H1 (cell line): ENCODE data around the gene SOST. TPM values are rescaled to one million over a fixed set of nuclear protein-coding genes. Genes with fewer than 3 reads are reported as not detected.

Experiments
- CTCF ChIA-PET: fragments of 300-600 bp; sonication (Branson Sonifier 250); formaldehyde crosslinking; loops from one replicate; lab custom pipeline; 2021; ENCODE audit not compliant: partially characterized antibody; lab: Charles Lee
- POLR2A ChIA-PET: fragments of 300-600 bp; sonication (Branson Sonifier 250); formaldehyde crosslinking; loops from one replicate; lab custom pipeline; 2021; ENCODE audit warnings: inconsistent platforms; ENCODE audit not compliant: partially characterized antibody; lab: Charles Lee
- DNase-seq, 2 experiments: peaks; one replicate each; pipeline versions ENCODE4 v3.0.0 to v3.0.0-alpha.2; 2010 to 2022; ENCODE audit warnings: low spot score in 2 of 2, low read depth in 1 of 2, mixed read lengths in 1 of 2
- FAIRE-seq: peaks from 2 replicates; lab custom pipeline; 2011; peaks lifted over from hg19 to GRCh38; lab: Jason Lieb, UNC
- H2AFZ ChIP-seq: 2 replicates; pipeline ENCODE4 v1.8.1; 2012; ENCODE audit warnings: low read length, inconsistent platforms
- H2AK5ac ChIP-seq: 2 replicates; pipeline ENCODE4 v1.6.1; 2013; ENCODE audit warnings: low read depth, low read length
- H2BK120ac ChIP-seq: replicated peaks from 2 replicates; pipeline ENCODE3; 2013; ENCODE audit warnings: low read depth, low read length, inconsistent platforms
- H2BK12ac ChIP-seq: 2 replicates; pipeline ENCODE4 v1.6.1; 2013; ENCODE audit warnings: low read depth, low read length
- H2BK15ac ChIP-seq: 2 replicates; pipeline ENCODE4 v1.6.1; 2013; ENCODE audit warnings: low read length
- H2BK20ac ChIP-seq: 2 replicates; pipeline ENCODE4 v1.6.1; 2013; ENCODE audit warnings: low read length
- H2BK5ac ChIP-seq: 2 replicates; pipeline ENCODE4 v1.6.1; 2013; ENCODE audit warnings: low read depth, low read length
- H3K14ac ChIP-seq: 2 replicates; pipeline ENCODE4 v1.6.1; 2013; ENCODE audit warnings: inconsistent platforms; ENCODE audit not compliant: insufficient read length
- H3K18ac ChIP-seq: 2 replicates; pipeline ENCODE4 v1.6.1; 2013; ENCODE audit warnings: low read length; ENCODE audit errors: extremely low read depth
- H3K23ac ChIP-seq: 2 replicates; pipeline ENCODE4 v1.6.1; 2013; ENCODE audit warnings: inconsistent platforms; ENCODE audit not compliant: insufficient read length
- H3K23me2 ChIP-seq: 2 replicates; pipeline ENCODE4 v1.6.1; 2013; ENCODE audit warnings: low read depth, low read length
- H3K27ac ChIP-seq: 2 replicates; pipeline ENCODE4 v1.6.1; 2011; ENCODE audit warnings: low read depth, low read length, inconsistent platforms
- H3K27me3 ChIP-seq, 4 experiments: replicated peaks in 1 of 4; 1 replicate in 1 of 4; 2 replicates in 3 of 4; pipeline versions ENCODE4 v1.6.1 to v1.8.1; 2011 to 2013; ENCODE audit warnings: low read length in 3 of 4, mild to moderate bottlenecking in 3 of 4, inconsistent platforms in 2 of 4, mixed read lengths in 2 of 4, moderate library complexity in 1 of 4; ENCODE audit not compliant: control insufficient read depth in 3 of 4, insufficient read depth in 3 of 4; ENCODE audit errors: extremely low read depth in 1 of 4
- H3K36me3 ChIP-seq, 4 experiments: 2 replicates each; pipeline versions ENCODE4 v1.6.1 to v1.8.1; 2011 to 2013; ENCODE audit warnings: mild to moderate bottlenecking in 4 of 4, low read length in 3 of 4, moderate library complexity in 2 of 4, control low read depth in 1 of 4, inconsistent platforms in 1 of 4; ENCODE audit not compliant: insufficient read depth in 4 of 4, control insufficient read depth in 2 of 4
- H3K4ac ChIP-seq: replicated peaks from 2 replicates; pipeline ENCODE3; 2013; ENCODE audit warnings: low read length, low read depth, mixed read lengths, inconsistent platforms; ENCODE audit not compliant: insufficient read length
- H3K4me1 ChIP-seq, 4 experiments: replicated peaks in 1 of 4; 1 replicate in 1 of 4; 2 replicates in 3 of 4; pipeline versions ENCODE4 v1.6.1 to v1.8.1; 2011 to 2013; ENCODE audit warnings: low read length in 3 of 4, inconsistent platforms in 2 of 4, mixed read lengths in 1 of 4; ENCODE audit not compliant: insufficient read depth in 4 of 4, control insufficient read depth in 3 of 4
- H3K4me2 ChIP-seq, 2 experiments: 2 replicates each; pipeline versions ENCODE4 v1.6.1 to v1.8.1; 2011 to 2013; ENCODE audit warnings: low read depth in 2 of 2, low read length in 2 of 2, control low read depth in 1 of 2, inconsistent platforms in 1 of 2, mild to moderate bottlenecking in 1 of 2; ENCODE audit not compliant: insufficient read depth in 1 of 2
- H3K4me3 ChIP-seq, 4 experiments: fragments of 200-600, 300-600 bp in 1 of 4; sonication (generic), shearing (Covaris generic), sonication (Bioruptor Twin) in 1 of 4; 2 replicates each; pipeline versions ENCODE4 v1.5.1 to v1.8.1; 2011 to 2016; ENCODE audit warnings: low read length in 4 of 4, low read depth in 3 of 4, control low read depth in 2 of 4, inconsistent platforms in 2 of 4, mild to moderate bottlenecking in 2 of 4, mixed read lengths in 1 of 4, moderate library complexity in 1 of 4; ENCODE audit not compliant: insufficient read depth in 2 of 4; ENCODE audit errors: extremely low read depth in 1 of 4
- H3K56ac ChIP-seq: replicated peaks from 2 replicates; pipeline ENCODE3; 2013; ENCODE audit warnings: low read depth, mild to moderate bottlenecking, mixed read lengths, low read length, inconsistent platforms; ENCODE audit not compliant: insufficient read length
- H3K79me1 ChIP-seq: 2 replicates; pipeline ENCODE4 v1.6.1; 2013; ENCODE audit warnings: low read depth, low read length, control low read depth
- H3K79me2 ChIP-seq, 2 experiments: 2 replicates each; pipeline versions ENCODE4 v1.6.1 to v1.8.1; 2012 to 2013; ENCODE audit warnings: low read length in 2 of 2, mild to moderate bottlenecking in 2 of 2, inconsistent platforms in 1 of 2; ENCODE audit not compliant: insufficient read depth in 2 of 2, control insufficient read depth in 1 of 2
- H3K9ac ChIP-seq, 4 experiments: replicated peaks in 1 of 4; 1 replicate in 1 of 4; 2 replicates in 3 of 4; pipeline versions ENCODE4 v1.6.1 to v1.8.1; 2011 to 2013; ENCODE audit warnings: low read depth in 3 of 4, low read length in 3 of 4, control low read depth in 2 of 4, mild to moderate bottlenecking in 2 of 4, moderate library complexity in 2 of 4, inconsistent platforms in 1 of 4; ENCODE audit errors: extremely low read depth in 1 of 4
- H3K9me3 ChIP-seq, 2 experiments: 2 replicates each; pipeline versions ENCODE4 v1.6.1 to v1.8.1; 2012 to 2013; ENCODE audit warnings: mild to moderate bottlenecking in 2 of 2, moderate library complexity in 2 of 2, control low read depth in 1 of 2, inconsistent platforms in 1 of 2, low read depth in 1 of 2, low read length in 1 of 2, mixed read lengths in 1 of 2; ENCODE audit not compliant: insufficient read depth in 2 of 2
- H4K20me1 ChIP-seq, 2 experiments: replicated peaks in 1 of 2; 2 replicates each; pipeline versions ENCODE3 to v1.8.1; 2011 to 2013; ENCODE audit warnings: inconsistent platforms in 2 of 2, low read length in 2 of 2, mild to moderate bottlenecking in 1 of 2; ENCODE audit not compliant: insufficient read depth in 2 of 2, control insufficient read depth in 1 of 2
- H4K5ac ChIP-seq: 2 replicates; pipeline ENCODE4 v1.6.1; 2013; ENCODE audit warnings: low read length, low read depth, mixed read lengths, inconsistent platforms; ENCODE audit not compliant: insufficient read length
- H4K8ac ChIP-seq: 2 replicates; pipeline ENCODE4 v1.8.0; 2013; ENCODE audit warnings: mild to moderate bottlenecking, moderate library complexity, low read length, inconsistent platforms; ENCODE audit not compliant: insufficient read depth; ENCODE audit errors: extremely low read depth
- H4K91ac ChIP-seq: replicated peaks from 2 replicates; pipeline ENCODE3; 2013; ENCODE audit warnings: low read length, mixed read lengths, inconsistent platforms; ENCODE audit not compliant: insufficient read length
- ASH2L ChIP-seq: fragments of 200-600, 300-600 bp; sonication (generic); IDR thresholded peaks from one replicate; pipeline ENCODE4 v1.7.1; 2017; ENCODE audit warnings: low read length
- TAF1 ChIP-seq: IDR thresholded peaks from 2 replicates; pipeline ENCODE4 v1.6.1; 2011; ENCODE audit warnings: mild to moderate bottlenecking, low read depth, low read length
- WGBS, 2 experiments: shearing (Covaris generic) in 1 of 2; methylation state at CpG; one replicate each; pipeline versions ENCODE4 v1.1.6 to v1.1.7; 2013 to 2015; ENCODE audit warnings: low lambda C conversion rate in 2 of 2, mixed read lengths in 2 of 2, inconsistent platforms in 1 of 2, low coverage in 1 of 2, missing lambda C conversion rate in 1 of 2; ENCODE audit not compliant: insufficient replicate concordance in 2 of 2, insufficient coverage in 1 of 2, insufficient read length in 1 of 2; ENCODE audit errors: extremely low coverage in 1 of 2, missing lambda C conversion rate in 1 of 2; 5-methylcytosine and 5-hydroxymethylcytosine counted together
- polyA plus RNA-seq, 7 experiments: library from polyadenylated mRNA; depleted of rRNA in 3 of 7; stranded (reverse) in 5 of 7; unstranded in 2 of 7; fragments of >200 nt in 5 of 7; fragments of 200-250 nt in 2 of 7; gene quantifications; 1 replicate in 5 of 7; 2 replicates in 1 of 7; 4 replicates in 1 of 7; pipeline versions ENCODE4 v1.2.1 to v1.2.3, GENCODE V29; 2011 to 2013; ENCODE audit warnings: missing spikeins in 2 of 7, mixed read lengths in 2 of 7
- total RNA-seq: library from RNA; stranded (reverse); fragmentation: NEBNext Ultra II Directional; extraction: Animal tissue kit (Norgen Biotek cat#: 25700); gene quantifications from 2 replicates; pipeline ENCODE4 v1.2.1, GENCODE V29; 2021

Gene SOST
- total and polyA plus RNA-seq, 2 of the 8 experiments (the other 6 are each of a cell fraction or from before 2014, with no cell fraction given) = 0.08 TPM; not detected in 1

GRCh38 chr17:43784068-43784467 is 25.5 kb upstream of the SOST start:
- H3K56ac ChIP-seq = no peak overlapping the region
- TF ChIP-seq ASH2L = no peak
- no peak for TF ChIP-seq TAF1
- TF ChIP-seq, all 59 proteins: peak for 0
- Histone ChIP-seq H2BK120ac (no peak overlapping the region), H3K9ac (no peak overlapping the region), H3K4me3 (no peak overlapping the region), H3K27ac (no peak overlapping the region), H3K79me2 (no peaks in the 10 kb centered on the region), H4K5ac (no peak overlapping the region), H2AK5ac (no peak overlapping the region), H4K20me1 (no peaks in the 10 kb centered on the region), H3K23ac (no peak overlapping the region), H3K27me3 (peaks cover 0 to 7% (median 6%) of the 10 kb centered on the region in 4 experiments; a peak in 6 of 7 replicates), H3K9me3 (no peaks in the 10 kb centered on the region), H2BK5ac (no peak overlapping the region), H4K91ac (no peak overlapping the region), H3K4ac (no peak overlapping the region), H2BK20ac (no peak overlapping the region), H3K4me1 (peaks cover 0 to 6% (median 4%) of the 10 kb centered on the region in 4 experiments; a peak in 5 of 7 replicates), H3K18ac (no peak overlapping the region), H2BK15ac (no peak overlapping the region), H3K14ac (no peak overlapping the region), H3K79me1 (no peaks in the 10 kb centered on the region), H2AFZ (no peak overlapping the region), H3K4me2 (no peak overlapping the region), H4K8ac (no peak overlapping the region), H3K23me2 (no peaks in the 10 kb centered on the region), H2BK12ac (no peak overlapping the region), H3K36me3 (no peaks in the 10 kb centered on the region)
- 90% methylated on average over 2 of the region's 2 CpGs; no CpG with 5 or more reads in 1 of the 2 experiments for WGBS, 2 experiments
- ChIA-PET CTCF (interaction anchor here (1.8 kb wide), 1 partner anchor 94 kb away, joined by 4 read pairs; no protein-coding TSS in a partner anchor), POLR2A (no interaction called here)
- FAIRE-seq (no peak), DNase-seq (no peak)
